ENCODE results near the gene SDK2.

GRCh38 chr17:73620414-73620813 is 23.8 kb downstream of the SDK2 start:
- TF ChIP-seq CTCF (conservative IDR thresholded peaks at IDR 0.05; ENCODE audit: low read depth, low read length): no peak
- TF ChIP-seq EZH2 (IDR thresholded peaks at IDR 0.05; ENCODE audit: borderline replicate concordance, low read depth, low read length, poor library complexity, severe bottlenecking): no peak
